Panc1 (cell line): ENCODE measurements around the gene NPIPA2. TPM values are rescaled to one million over a fixed set of nuclear protein-coding genes. Genes with fewer than 3 reads are reported as not detected.
"Not testable (repeated sequence)": the region's sequence is repeated elsewhere in the genome, so short reads cannot be mapped to it uniquely, and the experiment has no call there.

Experiments
- ATAC-seq: fragments of 200-7000 bp; cut with Tn5 transposase; 2 replicates; pipeline ENCODE4 v1.9.1; 2020; ENCODE audit warnings: mild to moderate bottlenecking, moderate library complexity
- Bru-seq: library from RNA; stranded (reverse); fragments of 400-500 nt; gene quantifications from one replicate; lab custom pipeline; 2021; lab: Mats Ljungman, UMichigan
- BruChase-seq, 2 experiments: library from RNA; stranded (reverse); fragments of 400-500 nt; gene quantifications; one replicate each; lab custom pipeline; 2021; lab: Mats Ljungman, UMichigan
- BruUV-seq: library from RNA; stranded (reverse); fragments of 400-500 nt; replicated peaks from 2 replicates; lab custom pipeline; 2021; lab: Mats Ljungman, UMichigan
- CTCF ChIA-PET: fragments of 300-600 bp; sonication (Branson Sonifier 250); formaldehyde crosslinking; loops from one replicate; lab custom pipeline; 2022; ENCODE audit warnings: antibody characterized with exemption; lab: Charles Lee
- POLR2A ChIA-PET: fragments of 300-600 bp; sonication (Branson Sonifier 250); formaldehyde crosslinking; loops from one replicate; lab custom pipeline; 2022; ENCODE audit warnings: antibody characterized with exemption; lab: Charles Lee
- DNase-seq: peaks from one replicate; pipeline ENCODE4 v3.0.0-alpha.2; 2010; ENCODE audit warnings: low read depth, low spot score
- H3K27ac ChIP-seq: 2 replicates; pipeline ENCODE4 v1.5.1; 2011; ENCODE audit warnings: mild to moderate bottlenecking, low read length, inconsistent platforms
- H3K27me3 ChIP-seq: fragments of 200-500 bp; sonication (Bioruptor generic); 2 replicates; pipeline ENCODE4 v1.6.0; 2014; ENCODE audit warnings: low read length, inconsistent platforms; ENCODE audit not compliant: control insufficient read depth, insufficient read depth
- H3K36me3 ChIP-seq: fragments of 200-500 bp; sonication (Bioruptor generic); 2 replicates; pipeline ENCODE4 v1.5.1; 2014; ENCODE audit warnings: inconsistent platforms, mild to moderate bottlenecking, low read length, moderate library complexity; ENCODE audit not compliant: control insufficient read depth, insufficient read depth
- H3K4me1 ChIP-seq: 2 replicates; pipeline ENCODE4 v1.5.1; 2011; ENCODE audit warnings: inconsistent platforms, mild to moderate bottlenecking, low read length, moderate library complexity; ENCODE audit not compliant: control insufficient read depth, insufficient read depth
- H3K4me3 ChIP-seq, 2 experiments: 2 replicates each; pipeline ENCODE4 v1.5.1; 2011 to 2012; ENCODE audit warnings: low read depth in 2 of 2, low read length in 2 of 2, mild to moderate bottlenecking in 2 of 2, inconsistent platforms in 1 of 2, moderate library complexity in 1 of 2
- H3K9me3 ChIP-seq: fragments of 200-500 bp; sonication (Bioruptor generic); 2 replicates; pipeline ENCODE4 v1.5.1; 2014; ENCODE audit warnings: low read depth, mild to moderate bottlenecking, inconsistent platforms, low read length, moderate library complexity; ENCODE audit not compliant: control insufficient read depth, insufficient read depth
- in situ Hi-C: cut with HindIII; loops from 2 replicates; pipeline ENCODE4 v1.10.0; 2016; ENCODE audit warnings: low sequenced_read_pairs, low pct_unique_long_range_greater_than_20kb
- intact Hi-C: fragments of 100-400 bp; cut with micrococcal nuclease; formaldehyde crosslinking; loops from one replicate; pipeline ENCODE4 v1.10.0; 2022; ENCODE audit not compliant: unreplicated experiment
- long read RNA-seq: library from polyadenylated mRNA; unstranded; transcript quantifications from one replicate; pipeline ENCODE4 v2.0.0, GENCODE V29; 2021; ENCODE audit not compliant: unreplicated experiment
- polyA plus RNA-seq: library from polyadenylated mRNA; unstranded; fragments of >200 nt; gene quantifications from one replicate; pipeline ENCODE4 v1.2.1, GENCODE V29; 2012; ENCODE audit warnings: missing spikeins; ENCODE audit not compliant: insufficient read length
- total RNA-seq: library from RNA; stranded (reverse); gene quantifications from one replicate; pipeline ENCODE4 v1.2.1, GENCODE V29; 2021; ENCODE audit not compliant: unreplicated experiment

NPIPA2 gene
- total RNA-seq = 3.9 TPM
- not detected for polyA plus RNA-seq
- percentile 15 among the genes with signal in this experiment for Bru-seq, nascent RNA
- percentile 15 among the genes with signal in this experiment for BruChase-seq, experiment 1, labeled RNA remaining after a 2-hour chase
- BruChase-seq, experiment 2, labeled RNA remaining after a 6-hour chase = percentile 10 among the genes with signal in this experiment
- long read RNA-seq = 0 reads

DNA sequence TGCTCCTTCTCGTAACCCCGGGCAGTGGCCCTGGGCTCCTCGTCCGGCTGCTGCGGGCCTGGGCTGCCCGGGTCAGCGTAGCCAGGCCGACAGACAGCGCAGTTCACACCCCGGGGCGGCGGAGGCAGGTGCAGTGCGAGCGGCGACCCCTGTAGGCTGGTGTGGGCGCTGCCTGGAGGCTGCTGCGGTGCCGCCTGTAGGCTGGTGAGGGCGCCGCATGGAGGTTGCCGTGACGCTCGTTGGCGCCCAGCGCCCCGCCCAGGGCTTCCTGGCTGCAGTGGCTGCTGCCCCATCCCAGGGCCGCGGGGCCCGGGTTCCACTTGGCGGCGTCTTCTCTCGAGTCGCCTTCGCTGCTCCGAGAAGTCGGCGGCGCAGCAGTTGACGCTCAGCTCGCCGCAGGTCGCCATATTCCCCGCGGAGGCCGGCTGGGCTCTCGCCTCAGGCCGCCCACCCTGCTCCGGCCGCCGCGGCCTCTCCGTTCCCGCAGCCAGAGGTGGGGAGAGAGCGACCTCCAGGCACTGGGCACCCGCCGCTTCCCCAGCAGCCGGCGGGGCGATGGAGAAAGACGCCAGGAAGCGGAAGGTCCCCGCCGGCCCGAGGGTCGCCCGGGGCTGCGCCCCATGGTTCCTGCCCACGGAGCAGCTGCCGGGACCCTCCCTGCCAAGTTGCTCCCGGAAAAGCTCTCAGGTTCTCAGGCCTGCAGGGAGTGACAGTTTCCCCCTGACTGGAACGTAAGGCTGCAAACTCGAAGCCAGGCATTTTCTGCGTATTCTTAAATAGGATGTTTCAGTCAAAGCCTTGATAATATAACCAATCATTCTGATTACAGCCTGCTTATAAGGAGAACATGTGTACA is at the start of gene NPIPA2:
NPIPA2 (plus strand) TSS at position 261 of the 856 bp plus-strand sequence. CDS start 5,533 bp downstream, outside the sequence.
- in situ Hi-C loops, POLR2A ChIA-PET, H3K36me3 ChIP-seq, H3K27ac ChIP-seq, CTCF ChIA-PET, H3K9me3 ChIP-seq, H3K27me3 ChIP-seq, DNase-seq, H3K4me3 ChIP-seq, H3K4me1 ChIP-seq, BruUV-seq, intact Hi-C loops: not testable (repeated sequence)
- peak; percentile 99 for ATAC-seq

- H3K36me3 ChIP-seq, H3K4me3 ChIP-seq, intact Hi-C loops, H3K4me1 ChIP-seq, BruUV-seq, H3K27ac ChIP-seq, CTCF ChIA-PET, DNase-seq, H3K9me3 ChIP-seq, H3K27me3 ChIP-seq, POLR2A ChIA-PET, in situ Hi-C loops: not testable (repeated sequence)
- ATAC-seq = 0 out of 2 replicates have a peak, but pooled peaks have one; percentile 51
These were observed 48.2 kb upstream of the NPIPA2 start, which contains the start of gene PLA2G10 for GRCh38 chr16:14694129-14694528. Gene PLA2G10 (minus strand): TSS chr16:14694308. CDS start chr16:14694229, 79 bp downstream.

DNA sequence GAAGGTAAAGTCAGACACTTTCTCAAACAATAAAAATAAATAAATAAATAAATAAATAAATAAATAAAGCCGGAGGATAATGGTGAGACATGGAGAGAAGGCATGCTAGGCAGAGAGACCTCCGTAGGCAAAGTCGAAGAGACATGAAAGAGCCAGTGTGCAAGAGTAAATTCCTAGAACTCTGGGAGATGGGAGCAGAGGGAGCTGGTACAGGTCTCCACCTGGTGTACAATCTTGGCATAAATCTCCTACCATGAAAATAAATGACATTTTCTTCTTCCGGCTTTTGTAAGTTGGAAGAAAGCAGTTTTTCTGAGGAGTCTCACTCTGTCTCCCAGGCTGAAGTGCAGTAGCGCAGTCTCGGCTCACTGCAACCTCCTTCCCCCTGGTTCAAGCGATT is 40.5 kb upstream of the NPIPA2 start:
- POLR2A ChIA-PET, in situ Hi-C loops, H3K9me3 ChIP-seq, CTCF ChIA-PET, DNase-seq, H3K36me3 ChIP-seq, H3K27ac ChIP-seq, H3K27me3 ChIP-seq, H3K4me1 ChIP-seq, BruUV-seq, intact Hi-C loops, H3K4me3 ChIP-seq: not testable (repeated sequence)
- peak; percentile 51 for ATAC-seq

DNA sequence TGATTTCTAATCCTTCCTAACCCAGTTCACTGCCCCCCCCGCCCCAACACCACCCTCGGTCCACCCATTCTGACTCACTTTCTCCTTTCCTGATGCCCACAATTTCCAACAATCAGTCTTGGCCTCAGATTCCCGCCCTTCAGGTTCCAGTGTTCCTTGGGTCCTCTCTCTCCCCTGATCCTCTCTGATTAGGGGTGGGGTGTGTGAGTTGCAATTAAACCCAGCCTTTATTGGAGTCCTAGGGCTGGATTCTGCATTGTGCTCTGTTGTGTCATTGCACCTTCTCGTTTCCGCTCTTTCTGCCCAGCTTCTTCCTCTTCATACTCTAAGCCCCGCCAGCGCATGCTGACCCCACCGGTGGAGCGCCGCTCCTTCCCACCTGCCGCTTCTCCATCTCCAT is 39.7 kb upstream of the NPIPA2 start:
- H3K27ac ChIP-seq, BruUV-seq, CTCF ChIA-PET, H3K4me1 ChIP-seq, H3K27me3 ChIP-seq, POLR2A ChIA-PET, H3K9me3 ChIP-seq, H3K4me3 ChIP-seq, in situ Hi-C loops, H3K36me3 ChIP-seq, intact Hi-C loops, DNase-seq: not testable (repeated sequence)
- peak; percentile 45 for ATAC-seq

DNA sequence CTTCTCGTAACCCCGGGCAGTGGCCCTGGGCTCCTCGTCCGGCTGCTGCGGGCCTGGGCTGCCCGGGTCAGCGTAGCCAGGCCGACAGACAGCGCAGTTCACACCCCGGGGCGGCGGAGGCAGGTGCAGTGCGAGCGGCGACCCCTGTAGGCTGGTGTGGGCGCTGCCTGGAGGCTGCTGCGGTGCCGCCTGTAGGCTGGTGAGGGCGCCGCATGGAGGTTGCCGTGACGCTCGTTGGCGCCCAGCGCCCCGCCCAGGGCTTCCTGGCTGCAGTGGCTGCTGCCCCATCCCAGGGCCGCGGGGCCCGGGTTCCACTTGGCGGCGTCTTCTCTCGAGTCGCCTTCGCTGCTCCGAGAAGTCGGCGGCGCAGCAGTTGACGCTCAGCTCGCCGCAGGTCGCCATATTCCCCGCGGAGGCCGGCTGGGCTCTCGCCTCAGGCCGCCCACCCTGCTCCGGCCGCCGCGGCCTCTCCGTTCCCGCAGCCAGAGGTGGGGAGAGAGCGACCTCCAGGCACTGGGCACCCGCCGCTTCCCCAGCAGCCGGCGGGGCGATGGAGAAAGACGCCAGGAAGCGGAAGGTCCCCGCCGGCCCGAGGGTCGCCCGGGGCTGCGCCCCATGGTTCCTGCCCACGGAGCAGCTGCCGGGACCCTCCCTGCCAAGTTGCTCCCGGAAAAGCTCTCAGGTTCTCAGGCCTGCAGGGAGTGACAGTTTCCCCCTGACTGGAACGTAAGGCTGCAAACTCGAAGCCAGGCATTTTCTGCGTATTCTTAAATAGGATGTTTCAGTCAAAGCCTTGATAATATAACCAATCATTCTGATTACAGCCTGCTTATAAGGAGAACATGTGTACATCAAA is 38.9 kb upstream of the NPIPA2 start, which contains the start of gene NPIPA3:
NPIPA3 (plus strand) TSS at position 256 of the 856 bp plus-strand sequence. CDS start 5,533 bp downstream, outside the sequence.
- H3K4me3 ChIP-seq, BruUV-seq: not testable (repeated sequence)
- peak; percentile 98 for ATAC-seq

DNA sequence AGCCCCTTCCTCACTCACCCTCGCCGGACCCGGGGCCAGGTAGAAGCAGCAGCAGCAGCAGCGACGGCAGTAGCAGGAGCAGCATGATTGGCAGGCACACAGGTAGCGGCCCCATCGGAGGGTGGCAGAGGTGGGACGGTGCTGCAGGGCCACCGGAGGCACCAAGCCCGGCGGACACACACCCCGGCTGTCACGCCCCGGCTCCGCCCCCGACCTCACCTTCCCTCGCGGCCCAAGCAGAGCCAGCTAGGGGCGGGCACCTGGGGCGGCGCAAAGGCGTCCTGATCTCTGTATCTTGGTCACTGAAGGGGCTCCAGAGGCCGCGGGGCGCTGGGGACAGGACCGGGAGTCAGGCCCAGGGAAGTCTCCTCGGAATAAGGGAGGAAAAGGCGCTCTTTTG is 9.1 kb upstream of the NPIPA2 start:
- intact Hi-C loops, H3K36me3 ChIP-seq, BruUV-seq, H3K27me3 ChIP-seq, H3K4me3 ChIP-seq, H3K27ac ChIP-seq, H3K9me3 ChIP-seq, H3K4me1 ChIP-seq, CTCF ChIA-PET, DNase-seq, POLR2A ChIA-PET, in situ Hi-C loops: not testable (repeated sequence)
- peak; percentile 60 for ATAC-seq

More for the DNA sequence above, 38.9 kb upstream of the NPIPA2 start, which contains the start of gene NPIPA3:
- DNase-seq, H3K4me1 ChIP-seq, in situ Hi-C loops, POLR2A ChIA-PET, H3K27me3 ChIP-seq, H3K9me3 ChIP-seq, intact Hi-C loops, H3K27ac ChIP-seq, CTCF ChIA-PET, H3K36me3 ChIP-seq: not testable (repeated sequence)
